HL-60/S4 (cell line): Measurements from ENCODE around the gene CD40LG.

Experiments used
- in situ Hi-C: fragments of 300-500 bp; cut with MboI; formaldehyde crosslinking; loops from 2 replicates; pipeline ENCODE4 v1.14.3; 2022; ENCODE audit warnings: low sequenced_read_pairs

Gene CD40LG

DNA sequence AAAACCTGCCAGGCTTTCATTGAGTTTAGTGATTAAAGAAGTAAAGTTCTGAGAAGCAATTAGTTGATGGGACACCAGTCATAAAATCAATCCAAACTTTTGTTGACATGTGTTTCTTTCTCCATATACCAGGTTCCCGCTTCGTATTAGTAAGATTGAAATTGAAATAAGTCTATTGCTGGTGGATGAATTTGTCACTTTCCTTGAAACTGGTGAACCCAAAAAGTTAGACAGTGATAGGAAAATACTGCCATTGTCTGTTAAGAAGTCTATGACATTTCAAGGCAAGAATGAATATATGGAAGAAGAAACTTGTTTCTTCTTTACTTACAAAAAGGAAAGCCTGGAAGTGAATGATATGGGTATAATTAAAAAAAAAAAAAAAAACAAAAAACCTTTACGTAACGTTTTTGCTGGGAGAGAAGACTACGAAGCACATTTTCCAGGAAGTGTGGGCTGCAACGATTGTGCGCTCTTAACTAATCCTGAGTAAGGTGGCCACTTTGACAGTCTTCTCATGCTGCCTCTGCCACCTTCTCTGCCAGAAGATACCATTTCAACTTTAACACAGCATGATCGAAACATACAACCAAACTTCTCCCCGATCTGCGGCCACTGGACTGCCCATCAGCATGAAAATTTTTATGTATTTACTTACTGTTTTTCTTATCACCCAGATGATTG is at the start of gene CD40LG:
Gene CD40LG, plus strand, starts transcription at position 482 of the 684 bp plus-strand sequence. Its CDS starts 91 bp downstream, at position 573.
- in situ Hi-C loops = no loop called here

GRCh38 chrX:136598631-136599030 is 49.3 kb upstream of the CD40LG start:
- in situ Hi-C loops = no loop called here

GRCh38 chrX:136600059-136600458 is 47.9 kb upstream of the CD40LG start:
- in situ Hi-C loops = no loop called here

GRCh38 chrX:136607236-136607635 is 40.7 kb upstream of the CD40LG start:
- in situ Hi-C loops = no loop called here

GRCh38 chrX:136608295-136608933 is 39.5 kb upstream of the CD40LG start:
- in situ Hi-C loops = no loop called here

GRCh38 chrX:136616987-136617685 is 30.8 kb upstream of the CD40LG start:
- in situ Hi-C loops = no loop called here

DNA sequence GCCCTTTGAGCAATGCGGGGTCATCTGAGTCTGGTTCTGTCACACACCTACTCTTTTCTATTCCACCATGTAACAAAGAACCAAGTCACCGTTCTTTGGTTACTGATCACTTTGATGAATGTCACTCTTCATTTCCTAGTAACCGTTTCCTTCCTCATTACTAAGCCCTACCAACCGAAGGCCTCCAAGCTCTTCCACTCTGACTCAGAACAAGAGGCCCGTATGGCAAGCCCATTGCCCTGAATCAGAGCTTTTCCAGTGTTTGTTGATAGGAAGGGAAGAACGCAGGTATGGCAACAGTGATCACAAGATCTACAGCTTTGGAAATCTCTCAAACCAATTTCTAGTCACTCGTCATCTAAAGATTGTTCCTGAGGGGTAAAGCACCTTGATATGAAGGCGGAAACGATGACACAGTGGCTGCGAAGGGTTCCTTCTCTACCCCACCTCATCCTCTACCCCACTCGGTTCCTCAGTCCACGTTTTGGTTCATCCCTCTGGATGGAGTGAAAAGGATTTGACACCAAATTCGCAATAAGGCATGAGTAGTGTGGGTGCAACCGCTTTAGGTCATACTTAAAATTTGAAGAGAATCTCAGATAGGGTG is 28.0 kb upstream of the CD40LG start:
- in situ Hi-C loops = no loop called here

GRCh38 chrX:136620780-136621179 is 27.2 kb upstream of the CD40LG start:
- in situ Hi-C loops = no loop called here

DNA sequence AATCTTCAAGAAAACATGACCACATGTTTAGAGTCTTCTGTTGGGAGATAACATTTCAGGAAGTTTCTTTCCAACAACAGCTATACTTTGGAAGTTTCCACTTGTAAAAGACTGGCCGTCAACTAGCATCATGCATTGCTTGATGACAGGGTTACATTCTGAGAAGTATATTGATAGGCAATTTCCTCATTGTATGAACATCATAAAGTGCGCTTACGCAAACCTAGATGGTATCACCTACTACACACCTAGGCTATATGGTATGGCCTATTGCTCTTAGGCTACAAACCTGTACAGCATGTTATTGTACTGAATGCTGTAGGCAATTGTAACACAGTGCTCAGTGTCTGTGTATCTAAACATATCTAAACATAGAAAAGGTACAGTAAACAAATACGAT is 25.4 kb upstream of the CD40LG start:
- in situ Hi-C loops = no loop called here

- in situ Hi-C loops = no loop called here
These were observed 24.6 kb upstream of the CD40LG start for GRCh38 chrX:136623396-136623795.

- in situ Hi-C loops = no loop called here
These were observed 22.7 kb upstream of the CD40LG start for GRCh38 chrX:136625246-136625645.

GRCh38 chrX:136626237-136626636 is 21.7 kb upstream of the CD40LG start:
- in situ Hi-C loops = no loop called here

GRCh38 chrX:136626891-136627290 is 21.1 kb upstream of the CD40LG start:
- in situ Hi-C loops = no loop called here

DNA sequence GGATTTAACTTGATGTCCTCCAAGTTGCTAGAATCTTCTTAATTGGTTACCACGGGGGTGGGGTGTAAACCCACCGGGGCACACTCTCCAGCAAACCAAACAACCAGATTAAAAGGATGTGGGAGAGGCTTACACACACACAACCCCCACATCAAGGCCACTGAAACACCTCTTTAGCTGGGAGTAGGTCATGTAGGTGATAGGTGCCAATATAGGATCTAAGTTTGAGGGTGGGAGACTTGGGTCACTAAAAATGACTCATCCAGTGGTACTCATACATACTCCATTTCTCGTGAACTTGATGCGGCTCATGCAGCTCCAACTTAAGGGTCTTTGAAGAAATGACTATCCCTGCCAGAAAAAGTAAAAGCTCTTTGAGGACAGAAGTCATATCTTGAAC is 20.5 kb upstream of the CD40LG start:
- in situ Hi-C loops = no loop called here

- in situ Hi-C loops = no loop called here
These were observed 18.7 kb upstream of the CD40LG start for GRCh38 chrX:136629084-136629750.

GRCh38 chrX:136630881-136631280 is 17.1 kb upstream of the CD40LG start:
- in situ Hi-C loops = no loop called here

- in situ Hi-C loops = no loop called here
These were observed 12.7 kb upstream of the CD40LG start for GRCh38 chrX:136635235-136635634.

GRCh38 chrX:136636121-136636520 is 11.8 kb upstream of the CD40LG start:
- in situ Hi-C loops = no loop called here

DNA sequence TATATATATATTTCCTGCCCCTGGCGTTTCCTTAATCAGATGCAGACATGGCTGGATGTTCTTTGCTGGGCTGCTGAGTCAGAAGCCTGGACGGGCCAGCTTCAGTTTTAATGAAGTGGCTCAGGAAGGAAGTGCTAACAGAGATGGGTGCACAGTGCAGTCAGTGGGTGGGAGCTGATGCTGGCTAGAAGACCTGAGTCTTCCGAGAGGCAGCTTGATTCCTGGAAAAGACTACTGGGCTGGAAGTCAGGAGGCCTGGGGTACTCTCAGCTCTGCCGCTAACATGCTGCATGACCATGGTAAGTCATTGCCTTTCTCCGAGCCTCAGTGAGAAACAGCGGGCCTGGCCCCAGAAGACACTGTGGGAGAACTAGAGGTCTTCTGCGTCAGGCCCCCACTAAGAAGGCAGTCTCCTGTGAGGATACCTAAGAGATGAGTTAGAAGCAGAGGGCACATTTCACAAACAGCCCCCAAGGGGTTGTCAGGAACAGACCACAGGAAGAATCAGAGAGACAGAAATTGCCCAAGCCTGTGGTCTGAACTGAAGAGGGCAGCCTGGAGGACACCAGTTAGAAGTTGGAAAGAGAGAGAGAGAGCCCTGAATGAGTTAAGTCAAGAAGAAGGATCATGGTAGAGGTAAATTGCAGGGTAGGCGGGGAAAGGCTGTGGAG is 8.3 kb upstream of the CD40LG start:
- in situ Hi-C loops = no loop called here

DNA sequence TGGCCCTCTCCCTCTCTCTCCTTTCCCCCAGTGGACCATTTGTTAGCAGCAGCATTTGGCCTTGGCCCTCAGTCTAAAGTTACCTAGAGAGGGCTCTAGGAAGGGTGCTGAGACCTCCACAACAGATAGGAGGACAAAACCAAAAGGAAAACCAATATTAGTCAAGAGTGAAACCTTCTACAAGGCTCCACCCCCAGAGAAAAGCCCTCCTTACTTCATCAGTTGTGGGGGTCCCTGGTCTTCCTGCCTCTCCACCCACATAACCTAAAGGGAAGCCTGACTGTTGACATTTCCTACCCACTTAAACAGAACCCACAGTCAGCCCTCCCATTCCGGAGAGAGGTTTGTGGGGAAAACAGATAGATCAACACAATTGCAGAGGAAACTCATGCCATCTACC is 4.7 kb upstream of the CD40LG start:
- in situ Hi-C loops = no loop called here
